ENCODE results near the gene PLEKHD1. TPM values are rescaled to one million over a fixed set of nuclear protein-coding genes. Genes with fewer than 3 reads are reported as not detected.
A peak's percentile ranks its signal among the peaks of the same experiment; 100 is the strongest.

Gene PLEKHD1
- under 1 TPM in 2 of 4 donors, not detected in 2; 0.14 to 0.16 TPM for total RNA-seq

- Histone ChIP-seq H3K4me1 (peaks cover 5 to 17% (median 15%) of the 10 kb centered on the region in 4 donors), H3K9me3 (no peaks in the 10 kb centered on the region), H3K27ac (no peak within 1 kb of the TSS), H3K36me3 (no peaks in the 10 kb centered on the region), H3K4me3 (peak within 1 kb of the TSS in 3 of 4 donors; percentile 9 to 44 (median 29)), H3K27me3 (peaks cover 73% of the 10 kb centered on the region)
- intact Hi-C loops (cut with DNase I; ENCODE audit: low total_unique reads) (no loop called here), in situ Hi-C loops (cut with MboI; ENCODE audit: low pct_ligation_motif_present in 1 of 4, low pct_unique_long_range_greater_than_20kb in 1 of 4, low sequenced_read_pairs in 3 of 4) (no loop called here)
- WGBS, 2 donors (ENCODE audit: low coverage in 1 of 2): 11% methylated on average over 21 of the region's 86 CpGs; no CpG with 5 or more reads in 1 of the 2 donors
- TF ChIP-seq POLR2A (IDR thresholded peaks at IDR 0.05) (no peak), EP300 (IDR thresholded peaks at IDR 0.05; ENCODE audit: low read depth) (no peak), POLR2AphosphoS5 (IDR thresholded peaks at IDR 0.05) (no peak), CTCF (IDR thresholded peaks at IDR 0.05) (no peak)
- DNase-seq: no peak
These were observed at the start of gene PLEKHD1 for GRCh38 chr14:69484444-69485314. PLEKHD1 (plus strand) TSS chr14:69484728; CDS start chr14:69484966, 238 bp downstream.

GRCh38 chr14:69439521-69440270, 44.8 kb upstream of the PLEKHD1 start:
- in situ Hi-C loops (cut with MboI; ENCODE audit: low pct_ligation_motif_present in 1 of 4, low pct_unique_long_range_greater_than_20kb in 1 of 4, low sequenced_read_pairs in 3 of 4): no loop called here
- Histone ChIP-seq H3K27me3 (no peaks in the 10 kb centered on the region), H3K9me3 (no peaks in the 10 kb centered on the region), H3K27ac (no peak overlapping the region), H3K36me3 (peaks cover 0 to 10% (median 2%) of the 10 kb centered on the region in 4 donors), H3K4me3 (no peak overlapping the region), H3K4me1 (no peaks in the 10 kb centered on the region)
- no peak for TF ChIP-seq EP300 (IDR thresholded peaks at IDR 0.05; ENCODE audit: low read depth)
- no peak for TF ChIP-seq CTCF (IDR thresholded peaks at IDR 0.05)
- no peak for TF ChIP-seq POLR2A (IDR thresholded peaks at IDR 0.05)
- no peak for TF ChIP-seq POLR2AphosphoS5 (IDR thresholded peaks at IDR 0.05)
- intact Hi-C loops (cut with DNase I; ENCODE audit: low total_unique reads): no loop called here
- 87 to 100% methylated on average over 1 to 12 of the region's 12 CpGs for WGBS, 2 donors (ENCODE audit: low coverage in 1 of 2)
- no peak for DNase-seq

- no peak overlapping the region for H3K27ac ChIP-seq
- no peak for TF ChIP-seq POLR2A (IDR thresholded peaks at IDR 0.05)
- DNase-seq: no peak
- no peaks in the 10 kb centered on the region for H3K27me3 ChIP-seq
- H3K4me1 ChIP-seq: no peaks in the 10 kb centered on the region
- H3K9me3 ChIP-seq: no peaks in the 10 kb centered on the region
- peaks cover 0 to 10% (median 2%) of the 10 kb centered on the region in 4 donors for H3K36me3 ChIP-seq
- no peak overlapping the region for H3K4me3 ChIP-seq
- intact Hi-C loops (cut with DNase I; ENCODE audit: low total_unique reads): no loop called here
- in situ Hi-C loops (cut with MboI; ENCODE audit: low pct_ligation_motif_present in 1 of 4, low pct_unique_long_range_greater_than_20kb in 1 of 4, low sequenced_read_pairs in 3 of 4): no loop called here
- WGBS, 2 donors (ENCODE audit: low coverage in 1 of 2): 56 to 66% methylated on average over 1 to 5 of the region's 5 CpGs
These were observed 42.6 kb upstream of the PLEKHD1 start for GRCh38 chr14:69441948-69442347.

GRCh38 chr14:69443296-69443805, 41.2 kb upstream of the PLEKHD1 start:
- no peak overlapping the region for H3K4me3 ChIP-seq
- in situ Hi-C loops (cut with MboI; ENCODE audit: low pct_ligation_motif_present in 1 of 4, low pct_unique_long_range_greater_than_20kb in 1 of 4, low sequenced_read_pairs in 3 of 4): no loop called here
- intact Hi-C loops (cut with DNase I; ENCODE audit: low total_unique reads): no loop called here
- 96 to 100% methylated on average over 1 to 5 of the region's 5 CpGs for WGBS, 2 donors (ENCODE audit: low coverage in 1 of 2)
- DNase-seq: no peak
- no peak overlapping the region for H3K27ac ChIP-seq
- H3K4me1 ChIP-seq: no peaks in the 10 kb centered on the region
- no peaks in the 10 kb centered on the region for H3K27me3 ChIP-seq
- no peaks in the 10 kb centered on the region for H3K9me3 ChIP-seq
- TF ChIP-seq CTCF (IDR thresholded peaks at IDR 0.05) (no peak), POLR2A (IDR thresholded peaks at IDR 0.05) (no peak), POLR2AphosphoS5 (IDR thresholded peaks at IDR 0.05) (no peak)
- H3K36me3 ChIP-seq: peaks cover 0 to 10% (median 2%) of the 10 kb centered on the region in 4 donors

All from transverse colon (tissue), 4 donors.